ENCODE data around the gene PCDH15.
"Not testable (repeated sequence)": the region's sequence is repeated elsewhere in the genome, so short reads cannot be mapped to it uniquely, and the experiment has no call there.

PCDH15 gene

GRCh38 chr10:54415483-54415882 lies 385.5 kb downstream of the PCDH15 start:
- in situ Hi-C loops (cut with MboI; ENCODE audit: low sequenced_read_pairs) = no loop called here

GRCh38 chr10:54402576-54402975 lies 398.5 kb downstream of the PCDH15 start:
- in situ Hi-C loops (cut with MboI; ENCODE audit: low sequenced_read_pairs) = no loop called here

GRCh38 chr10:54396031-54396430 lies 405.0 kb downstream of the PCDH15 start:
- in situ Hi-C loops (cut with MboI; ENCODE audit: low sequenced_read_pairs) = no loop called here

GRCh38 chr10:54394598-54394997 lies 406.4 kb downstream of the PCDH15 start:
- in situ Hi-C loops (cut with MboI; ENCODE audit: low sequenced_read_pairs) = not testable (repeated sequence)

- in situ Hi-C loops (cut with MboI; ENCODE audit: low sequenced_read_pairs) = no loop called here
Observed at GRCh38 chr10:54372179-54372578, 428.9 kb downstream of the PCDH15 start.

- in situ Hi-C loops (cut with MboI; ENCODE audit: low sequenced_read_pairs) = no loop called here
Observed at GRCh38 chr10:54368984-54369383, 432.0 kb downstream of the PCDH15 start.

- in situ Hi-C loops (cut with MboI; ENCODE audit: low sequenced_read_pairs) = no loop called here
Observed at GRCh38 chr10:54363390-54363789, 437.6 kb downstream of the PCDH15 start.

GRCh38 chr10:54342058-54342457 lies 459.0 kb downstream of the PCDH15 start:
- in situ Hi-C loops (cut with MboI; ENCODE audit: low sequenced_read_pairs) = no loop called here

- in situ Hi-C loops (cut with MboI; ENCODE audit: low sequenced_read_pairs) = no loop called here
Observed at GRCh38 chr10:54335296-54335695, 465.7 kb downstream of the PCDH15 start.

- in situ Hi-C loops (cut with MboI; ENCODE audit: low sequenced_read_pairs) = no loop called here
Observed at GRCh38 chr10:54319341-54319740, 481.7 kb downstream of the PCDH15 start.

GRCh38 chr10:54318470-54318869 lies 482.6 kb downstream of the PCDH15 start:
- in situ Hi-C loops (cut with MboI; ENCODE audit: low sequenced_read_pairs) = no loop called here

- in situ Hi-C loops (cut with MboI; ENCODE audit: low sequenced_read_pairs) = no loop called here
Observed at GRCh38 chr10:54314430-54314829, 486.6 kb downstream of the PCDH15 start.

- in situ Hi-C loops (cut with MboI; ENCODE audit: low sequenced_read_pairs) = no loop called here
Observed at GRCh38 chr10:54284526-54285193, 516.4 kb downstream of the PCDH15 start.

GRCh38 chr10:54282012-54282411 lies 519.0 kb downstream of the PCDH15 start:
- in situ Hi-C loops (cut with MboI; ENCODE audit: low sequenced_read_pairs) = no loop called here

- in situ Hi-C loops (cut with MboI; ENCODE audit: low sequenced_read_pairs) = no loop called here
Observed at GRCh38 chr10:54266395-54266794, 534.6 kb downstream of the PCDH15 start.

GRCh38 chr10:54262726-54263125 lies 538.3 kb downstream of the PCDH15 start:
- in situ Hi-C loops (cut with MboI; ENCODE audit: low sequenced_read_pairs) = no loop called here

GRCh38 chr10:54259104-54259503 lies 541.9 kb downstream of the PCDH15 start:
- in situ Hi-C loops (cut with MboI; ENCODE audit: low sequenced_read_pairs) = no loop called here

- in situ Hi-C loops (cut with MboI; ENCODE audit: low sequenced_read_pairs) = no loop called here
Observed at GRCh38 chr10:54234832-54235231, 566.2 kb downstream of the PCDH15 start.

- in situ Hi-C loops (cut with MboI; ENCODE audit: low sequenced_read_pairs) = no loop called here
Observed at GRCh38 chr10:54203401-54203800, 597.6 kb downstream of the PCDH15 start.

GRCh38 chr10:54198051-54198450 lies 603.0 kb downstream of the PCDH15 start:
- in situ Hi-C loops (cut with MboI; ENCODE audit: low sequenced_read_pairs) = no loop called here

GRCh38 chr10:54194806-54195205 lies 606.2 kb downstream of the PCDH15 start:
- in situ Hi-C loops (cut with MboI; ENCODE audit: low sequenced_read_pairs) = no loop called here

- in situ Hi-C loops (cut with MboI; ENCODE audit: low sequenced_read_pairs) = no loop called here
Observed at GRCh38 chr10:54159924-54160323, 641.1 kb downstream of the PCDH15 start.

- in situ Hi-C loops (cut with MboI; ENCODE audit: low sequenced_read_pairs) = no loop called here
Observed at GRCh38 chr10:54148508-54148907, 652.5 kb downstream of the PCDH15 start.
